ENCODE results near the gene AAK1. TPM values are rescaled to one million over a fixed set of nuclear protein-coding genes. Genes with fewer than 3 reads are reported as not detected.

AAK1 gene
- total RNA-seq = 10 to 100 TPM; 37.9 to 54.0 (median 44.9) TPM

- Histone ChIP-seq H3K4me1 (no peaks in the 10 kb centered on the region), H3K4me3 (peak within 1 kb of the TSS; percentile 70 to 98 (median 91)), H3K27ac (peak within 1 kb of the TSS; percentile 94 to 95), H3K36me3 (no peaks in the 10 kb centered on the region), H3K27me3 (no peaks in the 10 kb centered on the region), H3K9me3 (no peaks in the 10 kb centered on the region)
- DNase-seq (ENCODE audit: low spot score in 2 of 2) = peak; percentile 87 to 88
- intact Hi-C loops (cut with DNase I; ENCODE audit: low total_unique reads) = loop anchor here (10.0 kb wide), 1 partner anchor 61 kb away; no protein-coding TSS in a partner anchor
- TF ChIP-seq POLR2A (IDR thresholded peaks at IDR 0.05) (peak; percentile 7), POLR2AphosphoS5 (IDR thresholded peaks at IDR 0.05) (peak; percentile 81 to 91 (median 83)), CTCF (IDR thresholded peaks at IDR 0.05) (no peak)
These were observed at the start of gene AAK1 for GRCh38 chr2:69643602-69644505. Gene AAK1, minus strand, starts transcription at chr2:69643739. Its CDS starts 699 bp downstream, at chr2:69643040.

GRCh38 chr2:69692424-69692823 is 48.9 kb upstream of the AAK1 start:
- no peaks in the 10 kb centered on the region for H3K27me3 ChIP-seq
- intact Hi-C loops (cut with DNase I; ENCODE audit: low total_unique reads) = no loop called here
- no peaks in the 10 kb centered on the region for H3K36me3 ChIP-seq
- TF ChIP-seq POLR2A (IDR thresholded peaks at IDR 0.05) (no peak), POLR2AphosphoS5 (IDR thresholded peaks at IDR 0.05) (no peak), CTCF (IDR thresholded peaks at IDR 0.05) (no peak)
- H3K9me3 ChIP-seq = no peaks in the 10 kb centered on the region
- H3K4me1 ChIP-seq = no peaks in the 10 kb centered on the region
- no peak for DNase-seq (ENCODE audit: low spot score in 2 of 2)
- H3K4me3 ChIP-seq = no peak overlapping the region
- no peak overlapping the region for H3K27ac ChIP-seq

GRCh38 chr2:69689969-69690368 is 46.4 kb upstream of the AAK1 start:
- H3K9me3 ChIP-seq = no peaks in the 10 kb centered on the region
- DNase-seq (ENCODE audit: low spot score in 2 of 2) = no peak
- no peak overlapping the region for H3K4me3 ChIP-seq
- H3K4me1 ChIP-seq = no peaks in the 10 kb centered on the region
- H3K36me3 ChIP-seq = no peaks in the 10 kb centered on the region
- TF ChIP-seq POLR2A (IDR thresholded peaks at IDR 0.05) = no peak
- no peak for TF ChIP-seq POLR2AphosphoS5 (IDR thresholded peaks at IDR 0.05)
- no peak for TF ChIP-seq CTCF (IDR thresholded peaks at IDR 0.05)
- no peak overlapping the region for H3K27ac ChIP-seq
- intact Hi-C loops (cut with DNase I; ENCODE audit: low total_unique reads) = no loop called here
- no peaks in the 10 kb centered on the region for H3K27me3 ChIP-seq

GRCh38 chr2:69689466-69689865 is 45.9 kb upstream of the AAK1 start:
- H3K36me3 ChIP-seq = no peaks in the 10 kb centered on the region
- TF ChIP-seq POLR2A (IDR thresholded peaks at IDR 0.05) (no peak), POLR2AphosphoS5 (IDR thresholded peaks at IDR 0.05) (no peak), CTCF (IDR thresholded peaks at IDR 0.05) (no peak)
- intact Hi-C loops (cut with DNase I; ENCODE audit: low total_unique reads) = no loop called here
- H3K4me1 ChIP-seq = no peaks in the 10 kb centered on the region
- DNase-seq (ENCODE audit: low spot score in 2 of 2) = no peak
- H3K9me3 ChIP-seq = no peaks in the 10 kb centered on the region
- H3K27me3 ChIP-seq = no peaks in the 10 kb centered on the region
- H3K27ac ChIP-seq = no peak overlapping the region
- no peak overlapping the region for H3K4me3 ChIP-seq

- intact Hi-C loops (cut with DNase I; ENCODE audit: low total_unique reads) = no loop called here
- DNase-seq (ENCODE audit: low spot score in 2 of 2) = no peak
- H3K27ac ChIP-seq = no peak overlapping the region
- H3K4me3 ChIP-seq = no peak overlapping the region
- TF ChIP-seq POLR2AphosphoS5 (IDR thresholded peaks at IDR 0.05) = no peak
- no peak for TF ChIP-seq CTCF (IDR thresholded peaks at IDR 0.05)
- no peak for TF ChIP-seq POLR2A (IDR thresholded peaks at IDR 0.05)
- H3K36me3 ChIP-seq = no peaks in the 10 kb centered on the region
- no peaks in the 10 kb centered on the region for H3K9me3 ChIP-seq
- H3K4me1 ChIP-seq = no peaks in the 10 kb centered on the region
- no peaks in the 10 kb centered on the region for H3K27me3 ChIP-seq
These were observed 44.6 kb upstream of the AAK1 start for GRCh38 chr2:69687971-69688611.

Measured in breast epithelium (tissue), 4 donors.